NCI-H1092 treated with DMSO at 0.1 percent for 48 hours (cell line): Measurements from ENCODE around the gene FOXP4.

Experiments
- DNase-seq: peaks from one replicate; lab custom pipeline; 2025; lab: John Stamatoyannopoulos, UW

FOXP4 gene

GRCh38 chr6:41546866-41547798 is 951 bp downstream of the FOXP4 start:
- peak; percentile 6 for DNase-seq

GRCh38 chr6:41547799-41548097 is 1.6 kb downstream of the FOXP4 start:
- no peak for DNase-seq

GRCh38 chr6:41548098-41548840 is 2.1 kb downstream of the FOXP4 start:
- no peak for DNase-seq

GRCh38 chr6:41548841-41549642 is 2.9 kb downstream of the FOXP4 start:
- no peak for DNase-seq

GRCh38 chr6:41549673-41550072 is 3.5 kb downstream of the FOXP4 start:
- DNase-seq: no peak

- no peak for DNase-seq
These were observed 5.0 kb downstream of the FOXP4 start for GRCh38 chr6:41551086-41551700.

GRCh38 chr6:41551857-41552256 is 5.7 kb downstream of the FOXP4 start:
- DNase-seq: no peak

- DNase-seq: no peak
These were observed 6.5 kb downstream of the FOXP4 start for GRCh38 chr6:41552723-41553122.

GRCh38 chr6:41553405-41553999 is 7.3 kb downstream of the FOXP4 start:
- no peak for DNase-seq

GRCh38 chr6:41555326-41556300 is 9.4 kb downstream of the FOXP4 start:
- no peak for DNase-seq

- no peak for DNase-seq
These were observed 11.2 kb downstream of the FOXP4 start for GRCh38 chr6:41557335-41557734.

- no peak for DNase-seq
These were observed 12.0 kb downstream of the FOXP4 start for GRCh38 chr6:41558033-41558807.

- DNase-seq: no peak
These were observed 13.7 kb downstream of the FOXP4 start for GRCh38 chr6:41559655-41560427.

- no peak for DNase-seq
These were observed 14.4 kb downstream of the FOXP4 start for GRCh38 chr6:41560431-41561192.

- DNase-seq: no peak
These were observed 15.2 kb downstream of the FOXP4 start for GRCh38 chr6:41561416-41561815.

- no peak for DNase-seq
These were observed 16.0 kb downstream of the FOXP4 start for GRCh38 chr6:41561931-41562911.
